GM12878 (cell line): ENCODE measurements around the gene NFASC. TPM values are rescaled to one million over a fixed set of nuclear protein-coding genes. Genes with fewer than 3 reads are reported as not detected.

ENCODE experiments used
- ATAC-seq: fragments of 200-7000 bp; cut with Tn5 transposase; 3 replicates; pipeline ENCODE4 v1.9.1; 2020; ENCODE audit warnings: mild to moderate bottlenecking, moderate library complexity
- BruUV-seq: library from RNA; stranded (reverse); fragments of 400-500 nt; replicated peaks from 2 replicates; lab custom pipeline; 2021; lab: Mats Ljungman, UMichigan
- CTCF ChIA-PET: fragments of 300-600 bp; sonication (Branson Sonifier 250); formaldehyde crosslinking; extraction: SDS; loops from one replicate; lab custom pipeline; 2021; ENCODE audit warnings: inconsistent platforms; lab: Yijun Ruan, JAX
- POLR2A ChIA-PET: fragments of 350-600 bp; formaldehyde crosslinking; extraction: SDS; loops from one replicate; lab custom pipeline; 2021; ENCODE audit warnings: inconsistent platforms; lab: Charles Lee
- RAD21 ChIA-PET: fragments of 300-600 bp; sonication (Branson Sonifier 250); formaldehyde crosslinking; loops from one replicate; lab custom pipeline; 2023; ENCODE audit warnings: antibody characterized with exemption; ENCODE audit not compliant: unreplicated experiment; lab: Charles Lee
- SMC1A ChIA-PET: fragments of 300-600 bp; sonication (Branson Sonifier 250); formaldehyde crosslinking; loops from one replicate; lab custom pipeline; 2023; ENCODE audit not compliant: unreplicated experiment, uncharacterized antibody; lab: Charles Lee
- DNase-seq: peaks from one replicate; pipeline ENCODE4 v3.0.0-alpha.2; 2011; ENCODE audit warnings: low read depth, low spot score
- FAIRE-seq: peaks from 3 replicates; lab custom pipeline; 2011; peaks lifted over from hg19 to GRCh38; lab: Jason Lieb, UNC
- H2AFZ ChIP-seq: 2 replicates; pipeline ENCODE4 v1.6.0; 2011; ENCODE audit warnings: low read depth, low read length, control low read depth; ENCODE audit not compliant: control insufficient read depth
- H3K27ac ChIP-seq: 2 replicates; pipeline ENCODE4 v1.5.1; 2011; ENCODE audit warnings: control low read depth; ENCODE audit not compliant: control insufficient read depth, insufficient read depth
- H3K27me3 ChIP-seq, 2 experiments: replicated peaks in 1 of 2; 2 replicates each; pipeline versions ENCODE4 v1.6.0 to v1.6.1; 2011; ENCODE audit warnings: low read length in 1 of 2; ENCODE audit not compliant: control insufficient read depth in 2 of 2, insufficient read depth in 2 of 2
- H3K36me3 ChIP-seq, 2 experiments: 2 replicates each; pipeline ENCODE4 v1.5.1; 2011; ENCODE audit warnings: low read length in 1 of 2; ENCODE audit not compliant: control insufficient read depth in 2 of 2, insufficient read depth in 2 of 2
- H3K4me1 ChIP-seq: 2 replicates; pipeline ENCODE4 v1.6.1; 2011; ENCODE audit warnings: mild to moderate bottlenecking, low read length, moderate library complexity, mixed read lengths; ENCODE audit not compliant: control insufficient read depth, insufficient read depth
- H3K4me2 ChIP-seq: 2 replicates; pipeline ENCODE4 v1.6.0; 2011; ENCODE audit warnings: control low read depth; ENCODE audit not compliant: control insufficient read depth, insufficient read depth
- H3K4me3 ChIP-seq: fragments of 200-600 bp; sonication (generic); 2 replicates; pipeline ENCODE4 v1.5.1; 2016
- H3K79me2 ChIP-seq: 2 replicates; pipeline ENCODE4 v1.6.0; 2011; ENCODE audit warnings: low read length; ENCODE audit not compliant: control insufficient read depth, insufficient read depth
- H3K9ac ChIP-seq: 2 replicates; pipeline ENCODE4 v1.8.0; 2011; ENCODE audit warnings: low read length, control low read depth, mixed read lengths; ENCODE audit not compliant: control insufficient read depth, insufficient read depth
- H3K9me3 ChIP-seq: replicated peaks from 3 replicates; pipeline ENCODE4 v1.5.1; 2011; ENCODE audit warnings: mild to moderate bottlenecking, low read length; ENCODE audit not compliant: control insufficient read depth, insufficient read depth
- H4K20me1 ChIP-seq: 2 replicates; pipeline ENCODE4 v1.6.0; 2011; ENCODE audit not compliant: control insufficient read depth, insufficient read depth
- ATF2 ChIP-seq: IDR thresholded peaks from 2 replicates; pipeline ENCODE4 v1.6.1; 2012; ENCODE audit warnings: low read length, inconsistent platforms
- BCL11A ChIP-seq: IDR thresholded peaks from 2 replicates; pipeline ENCODE4 v1.6.1; 2011; ENCODE audit warnings: low read depth, low read length
- CEBPB ChIP-seq, 2 experiments: fragments of 150-350 bp in 1 of 2; IDR thresholded peaks; 2 replicates each; pipeline ENCODE4 v1.6.1; 2012 to 2014; ENCODE audit warnings: low read depth in 2 of 2, low read length in 2 of 2, borderline replicate concordance in 1 of 2, inconsistent platforms in 1 of 2
- CREM ChIP-seq: IDR thresholded peaks from 2 replicates; pipeline ENCODE4 v1.6.1; 2014; ENCODE audit warnings: antibody characterized with exemption, low read depth
- CUX1 ChIP-seq: IDR thresholded peaks from 2 replicates; pipeline ENCODE4 v1.6.1; 2012; ENCODE audit warnings: improper control_type of control experiment, low read depth, low read length; ENCODE audit not compliant: insufficient replicate concordance
- EZH2 ChIP-seq: IDR thresholded peaks from 2 replicates; pipeline ENCODE4 v1.6.1; 2012; ENCODE audit warnings: low read depth, mild to moderate bottlenecking, control low read depth, inconsistent platforms, low read length, borderline replicate concordance; ENCODE audit not compliant: control insufficient read depth
- IRF4 ChIP-seq: IDR thresholded peaks from 2 replicates; pipeline ENCODE4 v1.6.1; 2011; ENCODE audit warnings: low read depth, low read length
- KLF5 ChIP-seq: fragments of 450-650 bp; IDR thresholded peaks from 2 replicates; pipeline ENCODE4 v1.6.1; 2014; ENCODE audit warnings: mild to moderate bottlenecking; ENCODE audit not compliant: partially characterized antibody
- MLLT1 ChIP-seq: fragments of 450-650 bp; IDR thresholded peaks from 2 replicates; pipeline ENCODE4 v1.6.1; 2016; ENCODE audit warnings: mild to moderate bottlenecking
- MYB ChIP-seq: fragments of 150-350 bp; IDR thresholded peaks from 2 replicates; pipeline ENCODE4 v1.6.1; 2014; ENCODE audit warnings: mild to moderate bottlenecking, low read depth, low read length, borderline replicate concordance
- POLR2AphosphoS5 ChIP-seq: IDR thresholded peaks from 2 replicates; pipeline ENCODE4 v1.6.1; 2011; ENCODE audit warnings: mild to moderate bottlenecking, low read length, inconsistent platforms
- RELA ChIP-seq: fragments of 450-650 bp; IDR thresholded peaks from 2 replicates; pipeline ENCODE4 v1.8.0; 2014; ENCODE audit warnings: borderline replicate concordance; ENCODE audit not compliant: partially characterized antibody
- WRNIP1 ChIP-seq: IDR thresholded peaks from 2 replicates; pipeline ENCODE4 v1.6.1; 2011; ENCODE audit warnings: low read depth, low read length, improper control_type of control experiment, borderline replicate concordance
- ZBED1 ChIP-seq: IDR thresholded peaks from 2 replicates; pipeline ENCODE4 v1.6.1; 2016; ENCODE audit warnings: borderline replicate concordance
- WGBS: methylation state at CpG from one replicate; pipeline ENCODE4 v1.1.6; 2016; ENCODE audit warnings: low lambda C conversion rate; ENCODE audit not compliant: insufficient replicate concordance, insufficient coverage; ENCODE audit errors: missing lambda C conversion rate; 5-methylcytosine and 5-hydroxymethylcytosine counted together
- in situ Hi-C: fragments of 300-500 bp; cut with MboI; formaldehyde crosslinking; loops from 9 replicates; pipeline ENCODE4 v1.14.3; 2018; ENCODE audit warnings: mixed read lengths
- intact Hi-C: fragments of 100-400 bp; cut with micrococcal nuclease; formaldehyde crosslinking; loops from one replicate; pipeline ENCODE4 v1.14.2; 2022; ENCODE audit not compliant: unreplicated experiment
- polyA plus RNA-seq, 11 experiments: library from polyadenylated mRNA; depleted of rRNA in 4 of 11; unstranded in 6 of 11; stranded (reverse) in 5 of 11; fragments of >200 nt; fragmentation: Nextera tagmentation in 4 of 11; fragmentation: Illumina TruSeq in 1 of 11; extraction: Ambion mirVana in 4 of 11; extraction: Trizol in 1 of 11; gene quantifications; 1 replicate in 1 of 11; 2 replicates in 10 of 11; pipeline versions ENCODE4 v1.2.1 to v1.2.3, GENCODE V29; 2011 to 2016; ENCODE audit warnings: inconsistent platforms in 2 of 11, missing spikeins in 2 of 11, low read depth in 1 of 11
- total RNA-seq, 4 experiments: library from RNA; depleted of rRNA in 3 of 4; stranded (reverse); fragments of >200 nt in 3 of 4; fragmentation: Illumina TruSeq in 1 of 4; extraction: Trizol in 1 of 4; gene quantifications; 2 replicates each; pipeline versions ENCODE4 v1.2.1 to v1.2.3, GENCODE V29; 2013 to 2021

Gene NFASC
- total and polyA plus RNA-seq, 10 of the 15 experiments (the other 5 are each of a cell fraction or from before 2014, with no cell fraction given), result 0.04 to 0.31 (median 0.12) TPM; not detected in 4

- no peak overlapping the region for H3K9ac ChIP-seq
- FAIRE-seq (no peak), ATAC-seq (no peak), DNase-seq (no peak)
- RAD21 ChIA-PET, result interaction anchor here (0.7 to 1.2 kb wide), 2 partner anchors 78 to 272 kb away, joined by 3 read pairs; no protein-coding TSS in a partner anchor
- POLR2A ChIA-PET, result no interaction called here
- no peaks in the 10 kb centered on the region for H3K9me3 ChIP-seq
- CTCF ChIA-PET, result interaction anchor here (1.3 to 2.0 kb wide), 2 partner anchors 78 to 79 kb away, joined by 3 to 14 read pairs; no protein-coding TSS in a partner anchor
- SMC1A ChIA-PET, result no interaction called here
- no peak overlapping the region for H3K4me3 ChIP-seq
- intact Hi-C loops (no loop called here), in situ Hi-C loops (no loop called here)
- H3K27ac ChIP-seq, result no peak overlapping the region
- no peaks in the 10 kb centered on the region for H3K36me3 ChIP-seq
- H3K27me3 ChIP-seq, result peaks cover 2 to 4% of the 10 kb centered on the region in 2 experiments; a peak in 2 of 4 replicates
- H3K79me2 ChIP-seq, result no peaks in the 10 kb centered on the region
- H2AFZ ChIP-seq, result no peak overlapping the region
- H3K4me1 ChIP-seq, result no peaks in the 10 kb centered on the region
- no peaks in the 10 kb centered on the region for H4K20me1 ChIP-seq
- WGBS, result 72% methylated on average over 10 of the region's 10 CpGs
- BruUV-seq, result no TSS peak
- H3K4me2 ChIP-seq, result no peak overlapping the region
- no peak for TF ChIP-seq KLF5
- TF ChIP-seq ZBED1, result no peak
- no peak for TF ChIP-seq WRNIP1
- TF ChIP-seq MYB, result no peak
- no peak for TF ChIP-seq MLLT1
- TF ChIP-seq RELA, result no peak
- no peak for TF ChIP-seq POLR2AphosphoS5
- no peak for TF ChIP-seq CEBPB (IDR thresholded peaks at IDR 0.05; ENCODE audit: borderline replicate concordance in 1 of 2, low read depth in 2 of 2, low read length in 2 of 2)
- no peak for TF ChIP-seq EZH2
- TF ChIP-seq BCL11A, result no peak
- TF ChIP-seq CREM, result no peak
- TF ChIP-seq CUX1, result no peak
- TF ChIP-seq IRF4, result no peak
- TF ChIP-seq ATF2, result no peak
These were observed 113.2 kb downstream of the NFASC start for GRCh38 chr1:204983881-204984280.
